Colonic mucosa (tissue), 4 donors: ENCODE data around the gene PPP1R1B. TPM values are rescaled to one million over a fixed set of nuclear protein-coding genes. Genes with fewer than 3 reads are reported as not detected.

Experiments used
- DNase-seq: peaks from one replicate; pipeline ENCODE4 v3.0.0-alpha.2; 2020
- H3K27ac ChIP-seq: fragments of 200-600 bp; one replicate; pipeline ENCODE4 v1.8.0; 2021
- H3K27me3 ChIP-seq: fragments of 200-600 bp; one replicate; pipeline ENCODE4 v1.8.0; 2021
- H3K36me3 ChIP-seq: fragments of 200-600 bp; one replicate; pipeline ENCODE4 v1.8.0; 2021
- H3K4me1 ChIP-seq: fragments of 200-600 bp; one replicate; pipeline ENCODE4 v1.8.0; 2021; ENCODE audit warnings: mild to moderate bottlenecking
- H3K4me3 ChIP-seq: fragments of 200-600 bp; one replicate; pipeline ENCODE4 v1.8.0; 2021
- H3K9ac ChIP-seq, 2 donors: one replicate each; pipeline ENCODE4 v1.7.0; 2013; ENCODE audit warnings: control low read depth in 2 of 2, low read depth in 2 of 2, low read length in 2 of 2
- H3K9me3 ChIP-seq: fragments of 200-600 bp; one replicate; pipeline ENCODE4 v1.8.0; 2021
- intact Hi-C: fragments of 100-400 bp; cut with DNase I; formaldehyde crosslinking; loops from one replicate; pipeline ENCODE4 v1.14.1; 2022
- total RNA-seq, 2 donors: library from RNA; stranded (reverse); fragmentation: NEBNext Ultra II Directional in 1 of 2; extraction: Animal tissue kit (Norgen Biotek cat#: 25700) in 1 of 2; gene quantifications; one replicate each; pipeline ENCODE4 v1.2.1, GENCODE V29; 2021
- TF ChIP-seq, protein P1 (sequence below): fragments of 200-600 bp; IDR thresholded peaks from one replicate; pipeline ENCODE4 v1.8.0; 2022; ENCODE audit warnings: antibody characterized with exemption, mild to moderate bottlenecking
- donor health status: healthy.
- donor health status: DM: no; HTN: no; CAD: no.
- donor health status: DM: no; HTN: no; CAD: no.

Gene PPP1R1B
- total RNA-seq, 2 donors from 2014 or later = 331 to 350 TPM

DNA sequence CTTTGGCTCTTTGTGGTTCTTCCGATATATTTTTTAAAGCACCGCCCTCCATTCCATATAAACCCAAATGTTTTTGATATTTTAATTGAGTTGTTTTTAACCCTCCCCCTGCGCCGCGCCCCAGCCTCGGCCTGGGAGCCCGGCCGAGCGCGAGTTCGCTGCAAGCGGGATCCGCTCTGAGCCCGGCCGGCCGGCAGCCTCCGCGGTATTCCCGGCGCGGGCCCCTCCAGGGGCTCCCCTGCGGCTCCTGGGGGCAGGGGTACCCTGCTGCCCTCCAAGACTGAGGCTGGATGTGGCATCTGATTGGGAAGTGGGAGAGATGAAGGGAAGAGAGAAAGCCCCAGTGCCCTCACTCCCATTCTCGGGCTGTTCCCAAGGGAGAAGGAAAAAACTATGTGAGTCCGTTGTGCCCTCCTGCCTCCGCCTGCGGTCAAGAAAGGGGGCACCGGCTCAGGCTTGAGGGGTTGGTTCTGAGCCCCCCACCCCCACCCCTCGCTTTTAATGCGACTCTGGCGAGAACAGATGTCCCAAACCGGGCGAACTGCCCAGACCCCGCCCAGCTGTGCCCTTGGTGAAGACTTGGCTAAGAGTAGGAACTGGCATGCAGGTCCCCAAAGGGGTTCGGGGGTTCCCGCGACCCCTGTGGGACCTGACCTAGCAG is 27.6 kb upstream of the PPP1R1B start:
- H3K9ac ChIP-seq = no peak overlapping the region
- H3K27me3 ChIP-seq = peaks cover 87% of the 10 kb centered on the region
- no peaks in the 10 kb centered on the region for H3K9me3 ChIP-seq
- DNase-seq = no peak
- intact Hi-C loops = no loop called here
- peaks cover 5% of the 10 kb centered on the region for H3K4me1 ChIP-seq
- no peak overlapping the region for H3K4me3 ChIP-seq
- H3K27ac ChIP-seq = no peak overlapping the region
- H3K36me3 ChIP-seq = no peaks in the 10 kb centered on the region
- TF ChIP-seq, protein P1, sequence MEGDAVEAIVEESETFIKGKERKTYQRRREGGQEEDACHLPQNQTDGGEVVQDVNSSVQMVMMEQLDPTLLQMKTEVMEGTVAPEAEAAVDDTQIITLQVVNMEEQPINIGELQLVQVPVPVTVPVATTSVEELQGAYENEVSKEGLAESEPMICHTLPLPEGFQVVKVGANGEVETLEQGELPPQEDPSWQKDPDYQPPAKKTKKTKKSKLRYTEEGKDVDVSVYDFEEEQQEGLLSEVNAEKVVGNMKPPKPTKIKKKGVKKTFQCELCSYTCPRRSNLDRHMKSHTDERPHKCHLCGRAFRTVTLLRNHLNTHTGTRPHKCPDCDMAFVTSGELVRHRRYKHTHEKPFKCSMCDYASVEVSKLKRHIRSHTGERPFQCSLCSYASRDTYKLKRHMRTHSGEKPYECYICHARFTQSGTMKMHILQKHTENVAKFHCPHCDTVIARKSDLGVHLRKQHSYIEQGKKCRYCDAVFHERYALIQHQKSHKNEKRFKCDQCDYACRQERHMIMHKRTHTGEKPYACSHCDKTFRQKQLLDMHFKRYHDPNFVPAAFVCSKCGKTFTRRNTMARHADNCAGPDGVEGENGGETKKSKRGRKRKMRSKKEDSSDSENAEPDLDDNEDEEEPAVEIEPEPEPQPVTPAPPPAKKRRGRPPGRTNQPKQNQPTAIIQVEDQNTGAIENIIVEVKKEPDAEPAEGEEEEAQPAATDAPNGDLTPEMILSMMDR = no peak

DNA sequence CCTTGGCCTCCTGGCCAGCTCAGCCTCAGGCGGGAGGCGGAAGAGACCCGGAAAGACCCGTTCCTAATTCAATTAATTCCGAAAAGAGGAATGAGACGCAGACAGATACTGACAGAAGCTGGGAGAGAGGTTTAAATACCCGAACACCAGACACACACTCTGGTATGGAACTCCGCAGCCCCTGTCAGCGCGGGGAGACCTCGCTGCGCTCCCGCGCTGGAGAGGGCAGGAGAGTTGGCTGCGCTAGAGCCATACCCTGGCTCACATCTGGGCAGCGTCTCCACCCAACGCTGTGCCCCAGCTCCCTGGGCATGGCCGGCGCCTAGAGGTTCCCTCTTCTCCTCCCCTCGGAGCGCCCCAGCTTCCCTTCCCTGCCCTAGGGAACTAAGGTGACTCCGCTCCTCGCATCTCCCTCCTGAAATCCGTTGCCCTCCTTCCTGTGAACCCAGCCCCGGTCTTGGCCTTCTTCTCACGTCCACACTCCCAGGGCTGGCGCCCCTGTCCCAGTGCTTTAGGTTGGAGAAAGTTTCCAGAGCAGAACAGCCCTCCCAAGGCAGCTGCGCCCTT is 27.0 kb upstream of the PPP1R1B start:
- Histone ChIP-seq H3K9me3 (no peaks in the 10 kb centered on the region), H3K27ac (no peak overlapping the region), H3K36me3 (no peaks in the 10 kb centered on the region), H3K4me3 (no peak overlapping the region), H3K4me1 (peaks cover 5% of the 10 kb centered on the region), H3K27me3 (peaks cover 93% of the 10 kb centered on the region), H3K9ac (no peak overlapping the region)
- intact Hi-C loops = no loop called here
- no peak for DNase-seq
- TF ChIP-seq, protein P1 = no peak

DNA sequence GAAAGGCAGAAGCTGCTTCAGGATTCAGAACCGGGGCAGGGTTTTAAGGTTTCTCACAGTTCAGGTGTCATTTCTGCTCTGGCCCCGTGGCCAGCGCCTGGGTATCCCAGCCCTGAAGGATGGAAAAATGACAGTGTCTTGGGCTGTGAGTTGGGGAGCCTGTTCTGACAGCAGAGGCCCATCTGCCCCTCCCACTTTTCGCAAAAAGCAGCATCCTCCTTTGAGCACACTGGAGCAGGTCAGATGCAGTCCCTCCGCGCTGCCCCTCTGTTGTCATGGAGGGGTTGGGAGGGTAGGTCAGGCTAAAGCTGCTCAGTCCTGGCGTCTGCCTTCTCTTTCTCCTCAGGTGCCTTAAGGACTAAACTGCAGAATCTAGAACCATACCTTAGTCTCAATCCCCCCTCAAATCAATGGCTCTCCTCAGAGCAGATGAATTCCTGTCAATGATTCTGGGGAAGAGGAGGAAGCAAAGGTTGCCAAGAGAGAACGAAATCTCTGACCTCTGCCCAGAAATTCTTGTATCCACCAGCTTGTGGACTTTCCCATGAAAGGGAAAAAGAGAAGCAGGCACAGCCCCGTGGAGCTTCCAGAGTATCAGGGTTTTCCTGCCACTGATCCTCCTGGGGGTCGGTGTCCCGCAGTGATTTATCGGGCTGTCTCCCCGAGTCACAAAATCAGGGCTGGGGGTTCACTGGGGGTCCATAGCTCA is 26.3 kb upstream of the PPP1R1B start:
- Histone ChIP-seq H3K27me3 (peaks cover 97% of the 10 kb centered on the region), H3K27ac (no peak overlapping the region), H3K36me3 (no peaks in the 10 kb centered on the region), H3K4me3 (no peak overlapping the region), H3K9ac (no peak overlapping the region), H3K4me1 (peaks cover 5% of the 10 kb centered on the region), H3K9me3 (no peaks in the 10 kb centered on the region)
- intact Hi-C loops = no loop called here
- TF ChIP-seq, protein P1 = no peak
- DNase-seq = no peak

DNA sequence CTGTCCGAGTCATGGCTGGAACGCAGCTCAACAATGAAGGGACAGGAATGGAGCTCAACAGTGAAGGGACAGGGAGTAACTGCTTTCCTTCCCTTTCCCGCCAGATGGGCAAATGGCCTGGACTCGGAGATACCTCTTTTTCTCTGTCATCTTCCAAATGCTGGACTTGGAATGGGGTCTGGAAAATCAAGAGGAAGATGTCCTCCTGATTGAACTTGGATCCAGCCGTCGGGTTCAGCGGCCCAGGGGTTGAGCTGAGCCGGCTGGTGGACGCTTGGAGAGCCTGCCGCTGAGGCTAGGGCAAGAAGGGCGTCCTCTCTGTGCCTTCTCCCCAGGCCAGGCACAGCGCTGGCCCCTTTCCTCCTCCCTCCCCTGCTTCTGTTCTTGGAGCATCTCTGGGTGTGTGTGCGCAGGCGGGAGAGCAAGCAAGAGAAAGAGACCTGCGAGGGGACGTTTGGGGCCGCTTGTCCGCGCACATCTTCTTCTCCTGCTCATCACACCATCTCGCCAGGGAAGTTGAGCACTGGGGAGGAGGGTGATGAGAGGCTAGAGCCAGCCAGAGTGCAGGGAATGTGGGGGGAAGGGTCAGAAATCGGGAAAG is 25.7 kb upstream of the PPP1R1B start:
- peaks cover 5% of the 10 kb centered on the region for H3K4me1 ChIP-seq
- no peak overlapping the region for H3K4me3 ChIP-seq
- H3K9me3 ChIP-seq = no peaks in the 10 kb centered on the region
- H3K27ac ChIP-seq = no peak overlapping the region
- H3K27me3 ChIP-seq = peaks cover 98% of the 10 kb centered on the region
- no peaks in the 10 kb centered on the region for H3K36me3 ChIP-seq
- no peak overlapping the region for H3K9ac ChIP-seq
- no peak for DNase-seq
- TF ChIP-seq, protein P1 = no peak
- intact Hi-C loops = no loop called here

DNA sequence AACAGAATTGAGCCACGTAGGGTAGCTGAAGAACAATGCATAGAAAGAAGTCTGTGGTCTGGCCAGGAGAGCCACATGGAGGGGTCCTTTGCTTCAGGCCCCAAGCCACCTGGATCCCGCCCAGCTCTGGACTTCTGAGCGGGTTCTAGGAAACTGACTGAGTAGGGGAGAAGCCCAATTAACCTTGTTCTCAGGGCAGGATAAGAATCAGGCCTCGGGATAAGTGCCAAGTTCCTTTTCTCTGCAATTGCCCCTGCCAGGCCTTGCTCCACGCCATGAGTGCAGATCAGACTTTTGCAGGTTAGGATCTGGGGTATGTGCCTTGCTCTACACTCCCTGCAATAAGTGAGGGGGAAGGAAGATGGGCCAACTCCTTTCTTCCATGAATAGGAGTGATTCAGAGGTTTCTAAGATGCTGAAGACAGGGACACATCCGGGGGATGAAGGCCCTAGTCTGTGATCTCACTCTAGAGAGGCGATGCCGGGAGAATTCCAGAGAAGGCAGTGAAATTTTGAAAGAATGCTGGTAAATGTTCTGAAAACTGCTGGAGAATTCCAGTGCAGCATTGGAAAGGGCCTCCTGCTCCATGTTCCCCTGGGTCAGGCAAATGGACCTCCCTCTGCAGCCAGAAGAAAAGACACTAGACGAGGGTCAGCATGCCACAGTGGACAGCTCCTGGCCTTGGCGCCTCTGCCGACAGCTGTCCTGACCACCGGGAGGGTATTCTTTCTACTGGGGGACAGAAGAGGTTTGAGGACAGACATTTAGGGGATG is 24.8 kb upstream of the PPP1R1B start:
- Histone ChIP-seq H3K9ac (no peak overlapping the region), H3K4me1 (peaks cover 5% of the 10 kb centered on the region), H3K4me3 (no peak overlapping the region), H3K27me3 (peaks cover 99% of the 10 kb centered on the region), H3K36me3 (no peaks in the 10 kb centered on the region), H3K9me3 (no peaks in the 10 kb centered on the region), H3K27ac (no peak overlapping the region)
- TF ChIP-seq, protein P1 = no peak
- intact Hi-C loops = no loop called here
- DNase-seq = no peak
